Endothelial cell of umbilical vein (primary cell): ENCODE measurements around the gene FNDC5.

Experiments used
- CTCF ChIP-seq, 2 donors: IDR thresholded peaks; 1 replicate in 1 of 2; 2 replicates in 1 of 2; pipeline ENCODE4 v1.5.1; 2011; ENCODE audit warnings: low read length in 2 of 2, mild to moderate bottlenecking in 2 of 2, moderate library complexity in 2 of 2, control low read depth in 1 of 2, inconsistent platforms in 1 of 2, low read depth in 1 of 2; ENCODE audit not compliant: insufficient read depth in 1 of 2; ENCODE audit errors: extremely low read depth in 1 of 2
- EZH2 ChIP-seq: IDR thresholded peaks from 2 replicates; pipeline ENCODE4 v1.6.1; 2012; ENCODE audit warnings: borderline replicate concordance, low read depth, mild to moderate bottlenecking, moderate library complexity, low read length, inconsistent platforms; ENCODE audit not compliant: severe bottlenecking
- FOS ChIP-seq: IDR thresholded peaks from 2 replicates; pipeline ENCODE4 v1.6.1; 2011; ENCODE audit warnings: mild to moderate bottlenecking, low read length, moderate library complexity, borderline replicate concordance; ENCODE audit not compliant: insufficient read depth
- GATA2 ChIP-seq: IDR thresholded peaks from 2 replicates; pipeline ENCODE4 v1.7.0; 2011; ENCODE audit warnings: low read depth, mild to moderate bottlenecking, moderate library complexity, mixed read lengths, low read length; ENCODE audit not compliant: insufficient read length, insufficient read depth
- JUN ChIP-seq: IDR thresholded peaks from 2 replicates; pipeline ENCODE4 v1.6.1; 2011; ENCODE audit warnings: borderline replicate concordance, low read depth; ENCODE audit not compliant: insufficient read length, insufficient read depth
- MAX ChIP-seq: IDR thresholded peaks from 2 replicates; pipeline ENCODE4 v1.6.1; 2011; ENCODE audit not compliant: insufficient read depth, insufficient read length
- MYC ChIP-seq: IDR thresholded peaks from one replicate; pipeline ENCODE4 v1.6.1; 2011; ENCODE audit warnings: mild to moderate bottlenecking, low read depth, low read length
- POLR2A ChIP-seq: IDR thresholded peaks from 2 replicates; pipeline ENCODE4 v1.6.1; 2012; ENCODE audit warnings: low read depth, mild to moderate bottlenecking, control low read depth, low read length
- POLR2AphosphoS5 ChIP-seq: IDR thresholded peaks from 2 replicates; pipeline ENCODE4 v1.6.1; 2012; ENCODE audit warnings: low read depth, mild to moderate bottlenecking, control low read depth, low read length, moderate library complexity; ENCODE audit not compliant: insufficient read depth

- TF ChIP-seq CTCF (IDR thresholded peaks at IDR 0.05; ENCODE audit: extremely low read depth in 1 of 2, insufficient read depth in 1 of 2, low read depth in 1 of 2, low read length in 2 of 2) (no peak), MYC (no peak), POLR2AphosphoS5 (no peak), JUN (no peak), POLR2A (no peak), EZH2 (no peak), FOS (no peak), GATA2 (no peak), MAX (no peak)
These were observed 7.9 kb upstream of the FNDC5 start for GRCh38 chr1:32878637-32879041.
